Measurements from ENCODE around the gene TSPAN4.

The TSPAN4 gene

DNA sequence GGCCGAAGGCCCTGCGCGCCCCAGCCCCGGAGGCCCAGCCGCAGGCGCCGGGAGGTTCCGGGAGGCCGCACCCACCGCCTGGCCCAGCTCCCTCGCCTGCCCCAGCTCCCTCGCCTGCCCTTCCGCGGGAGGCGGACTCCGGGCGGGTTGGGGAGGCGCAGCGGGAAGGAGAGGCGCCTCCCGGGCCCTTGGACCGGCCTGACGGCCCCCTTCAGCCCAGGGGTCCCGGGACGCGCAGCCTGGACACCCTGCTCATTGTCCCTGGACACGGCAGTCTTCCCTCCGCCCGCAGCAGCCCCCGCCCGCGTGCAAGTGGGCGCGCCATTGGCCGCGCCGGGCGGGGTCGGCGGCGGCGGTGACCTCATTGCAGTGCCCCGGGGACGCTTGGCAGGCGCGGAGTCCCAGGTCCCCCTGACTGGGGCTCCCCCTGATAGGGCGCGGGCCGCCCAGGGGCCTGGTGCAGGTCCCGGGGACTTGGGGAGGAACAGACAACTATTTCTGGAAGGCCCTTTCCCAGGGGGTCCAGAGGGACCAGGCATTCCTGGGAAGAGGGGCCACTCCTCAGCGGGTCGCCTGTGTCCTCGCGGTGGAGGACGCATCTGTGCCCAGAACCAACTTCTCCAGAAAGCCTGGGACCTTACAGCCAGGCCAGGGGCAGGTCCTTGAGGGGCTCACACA, 9.4 kb upstream of the TSPAN4 start:
- peak overlapping the region; percentile 57 for H3K4me3 ChIP-seq (ENCODE audit: low read depth, low read length)

DNA sequence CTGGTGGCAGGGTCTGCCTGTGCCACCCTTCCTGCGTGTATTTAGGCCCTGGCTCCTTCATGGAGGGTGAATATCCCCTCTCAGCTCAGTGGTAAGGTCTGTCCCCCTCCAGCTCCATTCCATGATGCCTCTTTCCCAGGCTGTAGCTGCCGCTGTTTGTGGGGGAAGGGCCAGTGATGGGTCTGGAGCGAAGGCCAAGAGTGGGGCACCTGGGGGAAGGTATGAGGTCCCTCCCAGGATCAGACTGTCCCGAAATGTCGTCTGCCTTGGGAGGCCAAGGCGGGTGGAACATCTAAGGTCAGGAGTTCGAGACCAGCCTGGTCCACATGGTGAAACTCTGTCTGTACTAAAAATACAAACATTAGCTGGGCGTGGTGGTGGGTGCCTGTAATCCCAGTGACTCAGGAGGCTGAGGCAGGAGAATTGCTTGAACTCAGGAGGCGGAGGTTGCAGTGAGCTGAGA, 8.8 kb upstream of the TSPAN4 start:
- H3K4me3 ChIP-seq (ENCODE audit: low read depth, low read length), result peak overlapping the region; percentile 57

DNA sequence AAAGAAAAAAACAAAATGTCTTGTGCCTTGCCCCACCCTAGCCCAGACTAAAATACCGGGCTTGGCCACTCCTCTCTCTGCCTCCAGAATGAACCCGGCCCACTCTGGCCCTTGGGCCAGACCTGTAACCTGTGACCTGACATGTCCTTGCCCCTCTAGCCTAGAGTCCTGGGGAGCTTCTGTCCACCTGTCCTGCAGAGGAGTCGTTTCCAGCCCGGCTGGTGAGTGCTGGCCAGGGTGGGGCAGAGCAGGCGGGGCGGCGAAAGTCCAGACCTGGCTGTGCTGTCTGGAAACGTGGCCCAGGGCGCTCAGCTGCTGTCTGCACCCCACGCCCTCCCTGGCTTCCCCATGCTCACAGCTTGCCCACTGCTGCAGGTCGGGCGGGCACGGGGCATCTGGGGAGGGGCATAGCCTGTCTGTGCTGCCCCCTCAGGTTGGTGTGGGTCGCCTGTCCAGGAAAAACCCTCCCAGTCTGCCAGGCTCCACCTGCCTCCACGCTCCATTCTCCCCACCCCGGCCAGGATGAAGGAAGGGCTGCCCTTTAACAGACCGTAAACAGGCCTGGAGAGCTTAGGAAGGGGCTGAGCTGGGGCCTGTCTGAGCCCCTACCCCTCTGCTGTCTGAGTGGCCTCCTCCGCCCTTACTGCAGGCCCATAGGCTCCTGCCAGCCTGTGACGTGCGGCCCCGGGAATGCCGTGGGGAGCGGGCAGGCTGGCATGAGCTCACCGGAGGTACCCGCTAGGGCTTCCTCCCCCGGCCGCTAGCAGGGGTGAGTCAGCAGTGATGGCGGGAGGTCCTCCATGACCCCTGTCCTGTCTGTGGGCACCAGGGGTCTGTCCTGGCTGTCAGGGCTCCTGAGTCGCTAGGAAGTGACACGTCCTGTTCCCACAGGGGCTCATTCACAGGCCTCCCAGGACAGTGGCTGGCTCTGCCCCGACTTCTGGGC, 8.0 kb upstream of the TSPAN4 start:
- no peak overlapping the region for H3K4me3 ChIP-seq (ENCODE audit: low read depth, low read length)

DNA sequence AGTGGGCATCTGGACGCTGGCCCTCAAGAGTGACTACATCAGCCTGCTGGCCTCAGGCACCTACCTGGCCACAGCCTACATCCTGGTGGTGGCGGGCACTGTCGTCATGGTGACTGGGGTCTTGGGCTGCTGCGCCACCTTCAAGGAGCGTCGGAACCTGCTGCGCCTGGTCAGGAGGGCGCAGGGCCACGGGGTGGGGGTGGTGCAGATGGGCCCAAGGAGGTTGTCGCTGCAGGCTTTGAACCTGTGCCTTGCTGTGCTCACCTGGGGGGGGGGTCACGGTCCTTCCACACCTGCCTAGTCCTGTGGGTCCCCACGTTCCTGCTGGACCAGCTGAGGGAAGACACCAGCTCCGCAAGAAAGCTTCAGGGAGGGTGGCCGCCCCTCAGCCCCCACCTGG, 6.4 kb upstream of the TSPAN4 start:
- no peak overlapping the region for H3K4me3 ChIP-seq (ENCODE audit: low read depth, low read length)

DNA sequence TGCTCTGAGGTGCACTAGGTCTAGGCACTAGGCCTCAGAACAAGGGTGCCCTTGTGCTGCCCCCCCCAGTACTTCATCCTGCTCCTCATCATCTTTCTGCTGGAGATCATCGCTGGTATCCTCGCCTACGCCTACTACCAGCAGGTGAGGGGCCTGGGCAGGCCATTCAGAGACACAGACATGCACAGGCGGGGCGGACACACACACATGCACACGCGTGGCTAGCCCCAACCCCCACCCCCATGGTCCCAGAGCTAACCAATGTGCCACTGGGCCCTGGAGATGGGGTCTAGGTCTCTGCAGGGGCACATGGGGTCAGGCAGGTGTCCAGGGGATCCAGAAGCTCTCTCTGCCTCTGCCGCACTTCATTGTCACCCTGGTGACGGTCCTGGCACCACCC, 6.0 kb upstream of the TSPAN4 start:
- H3K4me3 ChIP-seq (ENCODE audit: low read depth, low read length), result no peak overlapping the region

DNA sequence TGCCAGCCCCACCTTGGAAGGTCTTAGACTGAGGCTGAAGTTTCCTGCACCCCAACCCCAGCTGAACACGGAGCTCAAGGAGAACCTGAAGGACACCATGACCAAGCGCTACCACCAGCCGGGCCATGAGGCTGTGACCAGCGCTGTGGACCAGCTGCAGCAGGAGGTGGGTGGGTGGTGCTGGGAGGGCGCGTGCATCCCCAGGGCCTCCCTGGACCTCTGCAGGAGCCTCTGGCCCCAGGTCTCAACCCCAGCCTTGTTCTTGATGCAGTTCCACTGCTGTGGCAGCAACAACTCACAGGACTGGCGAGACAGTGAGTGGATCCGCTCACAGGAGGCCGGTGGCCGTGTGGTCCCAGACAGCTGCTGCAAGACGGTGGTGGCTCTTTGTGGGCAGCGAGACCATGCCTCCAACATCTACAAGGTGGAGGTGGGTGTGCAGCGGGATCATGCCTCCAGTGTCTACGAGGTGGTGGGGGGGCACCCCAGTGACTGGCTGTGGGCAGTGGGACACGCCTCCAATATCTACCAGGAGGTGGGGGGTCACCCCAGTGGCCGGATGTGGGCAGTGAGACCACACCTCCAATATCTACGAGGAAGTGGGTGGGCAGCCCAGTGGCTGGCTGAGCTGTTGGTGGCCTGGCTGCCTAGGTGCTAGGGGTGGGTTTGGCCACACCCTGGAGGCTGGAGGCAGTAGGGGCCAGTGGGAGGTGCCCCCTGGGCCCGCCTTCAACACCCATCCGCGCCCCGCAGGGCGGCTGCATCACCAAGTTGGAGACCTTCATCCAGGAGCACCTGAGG, 5.3 kb upstream of the TSPAN4 start:
- H3K4me3 ChIP-seq (ENCODE audit: low read depth, low read length), result no peak overlapping the region

DNA sequence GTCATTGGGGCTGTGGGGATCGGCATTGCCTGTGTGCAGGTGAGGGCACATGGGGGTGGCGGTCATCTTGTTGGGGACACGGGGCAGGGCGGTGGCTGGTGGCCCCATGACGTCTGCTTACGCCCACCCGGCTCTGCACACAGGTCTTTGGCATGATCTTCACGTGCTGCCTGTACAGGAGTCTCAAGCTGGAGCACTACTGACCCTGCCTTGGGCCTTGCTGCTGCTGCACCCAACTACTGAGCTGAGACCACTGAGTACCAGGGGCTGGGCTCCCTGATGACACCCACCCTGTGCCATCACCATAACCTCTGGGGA, 4.7 kb upstream of the TSPAN4 start:
- H3K4me3 ChIP-seq (ENCODE audit: low read depth, low read length), result no peak overlapping the region

DNA sequence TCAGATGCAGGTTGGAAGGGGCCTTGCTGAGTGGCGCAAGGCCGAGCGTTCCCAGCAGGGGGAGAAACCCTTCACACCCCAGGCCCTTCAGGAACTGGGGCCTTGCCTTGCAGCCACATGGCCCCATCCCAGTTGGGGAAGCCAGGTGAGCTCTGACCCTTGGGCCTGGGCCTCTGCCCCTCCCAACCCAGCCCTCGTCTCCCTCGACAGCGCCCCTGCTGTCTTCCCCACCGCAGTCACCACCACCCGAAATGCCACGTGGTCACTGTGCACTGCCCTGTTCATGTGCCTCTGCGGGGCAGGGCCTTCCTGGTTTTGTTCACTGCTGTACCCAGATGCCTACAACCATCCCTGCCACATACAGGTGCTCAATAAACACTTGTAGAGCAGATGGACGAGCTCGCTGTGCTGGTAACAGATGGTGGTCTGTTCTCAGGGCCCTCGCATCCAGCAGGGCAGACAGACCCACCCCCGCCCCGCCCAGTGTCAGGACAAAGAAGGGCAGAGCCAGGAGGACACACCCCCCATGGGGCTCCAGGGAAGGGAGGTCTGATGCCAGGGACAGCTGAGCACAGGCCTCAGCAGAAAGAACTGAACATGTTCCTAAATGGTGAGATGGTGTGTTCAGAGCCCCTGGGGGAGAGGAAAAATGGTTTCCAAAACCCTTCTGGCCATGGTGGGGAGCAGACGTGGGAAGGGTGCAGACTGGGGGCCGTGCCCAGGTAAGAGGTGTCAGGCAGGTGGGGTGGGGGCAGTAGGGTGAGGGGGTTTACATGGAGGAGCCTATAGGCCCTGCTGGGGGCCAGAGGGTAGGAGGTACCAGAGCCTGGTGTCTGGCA, 4.0 kb upstream of the TSPAN4 start:
- H3K4me3 ChIP-seq (ENCODE audit: low read depth, low read length), result no peak overlapping the region

DNA sequence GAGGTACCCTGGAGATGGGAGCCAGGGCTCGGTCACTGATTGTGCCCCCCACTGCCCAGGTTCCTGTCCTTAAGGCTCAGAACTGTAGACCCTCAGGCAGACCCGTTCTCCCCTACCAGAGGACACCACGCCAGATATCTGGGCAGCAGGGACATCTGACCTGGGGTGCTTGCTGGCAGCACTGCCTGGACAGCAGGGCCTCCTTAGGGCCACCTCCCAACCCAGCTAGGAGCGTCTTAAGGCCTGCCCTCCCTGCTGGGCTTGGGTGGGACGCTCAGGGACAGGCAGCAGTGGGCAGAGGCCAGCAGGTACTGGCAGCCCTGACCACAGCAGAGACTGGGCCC, 3.4 kb upstream of the TSPAN4 start:
- H3K4me3 ChIP-seq (ENCODE audit: low read depth, low read length), result peak overlapping the region; percentile 4

DNA sequence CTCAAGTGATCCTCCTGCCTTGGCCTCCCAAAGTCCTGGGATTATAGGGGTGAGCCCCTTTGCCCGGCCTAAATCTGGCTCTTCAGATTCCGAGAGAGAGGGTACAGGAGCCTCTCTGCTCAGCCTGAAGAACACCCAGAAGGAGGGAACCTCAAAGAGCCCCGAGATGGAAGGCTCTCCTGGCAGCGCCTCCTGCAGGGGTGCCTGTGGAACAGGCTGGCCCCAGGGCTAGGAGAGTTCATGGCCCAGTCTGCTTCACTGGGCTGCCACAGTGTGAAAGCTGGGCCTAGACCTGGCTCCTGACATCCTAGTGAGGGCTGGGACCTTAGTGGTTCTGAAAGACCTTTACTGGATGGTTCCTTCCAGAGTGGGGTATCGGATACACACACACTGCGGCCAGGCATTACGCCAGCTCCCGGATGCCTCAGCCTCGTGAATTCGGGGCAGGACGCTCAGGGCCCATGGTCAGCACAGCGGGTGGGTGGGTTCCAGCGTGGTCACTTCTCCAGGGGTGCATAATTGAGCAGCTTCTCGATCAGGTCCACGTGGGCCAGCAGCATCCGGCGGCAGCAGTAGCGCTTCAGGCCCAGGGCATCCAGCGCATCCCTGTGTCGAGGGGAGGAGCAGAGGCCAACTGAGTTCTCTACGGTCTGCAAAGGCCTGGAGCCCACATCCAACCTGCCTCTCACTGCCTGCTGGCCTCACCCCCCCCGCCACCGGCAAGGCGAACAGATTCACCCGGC, 2.6 kb upstream of the TSPAN4 start:
- no peak overlapping the region for H3K4me3 ChIP-seq (ENCODE audit: low read depth, low read length)

DNA sequence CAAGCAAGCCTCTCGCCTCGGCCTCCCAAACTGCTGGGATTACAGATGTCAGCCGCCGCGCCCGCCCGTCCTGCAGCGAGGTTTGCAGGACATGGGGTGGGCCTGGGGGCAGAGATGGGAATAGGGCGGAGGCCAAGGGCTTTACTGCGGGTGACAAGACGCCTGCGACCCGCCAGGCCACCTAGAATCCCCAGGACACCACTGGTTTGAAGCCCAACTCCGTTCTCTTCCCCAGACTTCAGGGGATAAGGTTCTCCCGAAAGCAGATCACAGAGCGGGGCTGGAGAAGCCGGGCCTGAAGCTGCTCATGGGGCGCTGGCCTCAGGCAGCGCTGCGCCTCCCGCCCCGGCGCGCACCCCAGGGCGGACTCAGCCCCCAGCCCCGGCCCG, 677 bp upstream of the TSPAN4 start:
- H3K4me3 ChIP-seq (ENCODE audit: low read depth, low read length), result peak overlapping the region; percentile 89

DNA sequence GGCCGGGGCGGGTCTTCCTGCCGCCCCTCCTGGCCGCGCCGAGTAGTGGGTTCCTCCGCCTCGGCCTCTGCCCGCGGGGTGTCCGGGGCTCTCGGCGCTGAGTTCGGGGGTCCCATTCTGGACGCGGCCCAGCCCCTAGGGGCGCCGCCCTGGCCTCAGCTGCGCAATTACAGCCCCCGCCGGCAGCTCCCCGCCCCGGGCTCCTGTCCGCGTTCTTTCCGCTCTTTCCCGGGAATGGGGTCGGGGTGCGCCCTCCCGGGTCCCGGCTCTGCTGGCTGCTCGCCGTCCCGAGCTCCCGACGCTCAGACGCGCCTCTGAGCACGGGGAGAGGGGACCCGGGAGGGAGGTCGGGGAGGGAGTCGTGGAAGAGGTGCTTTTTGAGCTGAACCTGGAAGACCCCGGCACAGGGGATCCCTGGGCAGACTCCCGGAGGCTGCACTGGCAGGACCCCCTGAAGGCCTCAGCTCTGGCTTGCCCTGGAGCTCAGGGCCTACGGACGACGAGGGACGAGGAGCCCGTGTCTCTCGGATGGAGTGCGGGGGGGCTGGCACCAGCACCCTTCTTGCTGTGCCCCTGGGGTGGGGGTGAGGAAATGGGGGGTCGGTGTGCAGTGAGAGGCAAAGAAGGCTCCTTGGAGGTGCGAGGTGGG, 558 bp downstream of the TSPAN4 start:
- peak overlapping the region; percentile 89 for H3K4me3 ChIP-seq (ENCODE audit: low read depth, low read length)

DNA sequence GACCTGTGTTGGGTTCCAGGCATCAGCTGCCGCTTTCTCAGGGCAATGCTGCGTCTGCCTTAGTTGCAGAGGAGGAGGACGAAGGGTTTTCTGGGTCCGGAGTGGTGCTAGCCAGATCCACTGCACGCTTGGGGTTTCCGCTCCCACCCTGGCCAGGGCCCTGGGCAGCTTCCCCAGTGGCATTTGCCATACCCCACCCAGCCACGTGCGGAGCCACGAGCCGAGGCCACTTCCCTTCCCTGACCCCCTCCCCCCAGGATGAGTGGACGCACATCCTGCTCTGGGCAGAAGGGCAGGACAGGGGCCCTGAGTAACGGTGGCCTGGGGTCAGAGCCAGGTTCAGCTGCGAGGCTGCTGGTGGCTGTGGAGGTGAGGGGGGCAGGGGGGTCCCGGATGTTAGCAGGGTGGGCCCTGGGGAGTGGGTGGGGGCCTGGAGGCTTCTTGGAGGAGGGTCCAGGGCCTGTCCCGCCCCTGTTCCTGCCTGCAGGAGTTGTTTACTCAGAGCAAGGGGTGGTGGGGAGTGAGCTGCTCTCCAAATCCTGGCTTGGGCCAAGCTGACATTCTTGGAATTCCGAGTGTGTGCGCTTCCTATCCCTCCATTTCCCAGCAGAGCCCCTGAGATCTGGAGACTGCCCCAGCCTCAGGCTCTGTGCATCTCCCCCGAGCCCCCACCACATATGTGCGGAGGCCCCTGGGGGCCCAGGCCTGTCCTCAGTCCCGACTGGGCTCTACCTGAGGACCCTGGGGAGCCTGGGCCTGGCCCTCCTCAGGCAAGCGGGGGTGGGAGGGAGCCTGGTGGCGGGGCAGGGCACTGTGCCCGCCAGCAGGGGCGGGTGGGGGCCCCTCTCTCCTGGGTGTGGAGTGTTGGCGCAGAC, 1.4 kb downstream of the TSPAN4 start:
- peak overlapping the region; percentile 89 for H3K4me3 ChIP-seq (ENCODE audit: low read depth, low read length)

DNA sequence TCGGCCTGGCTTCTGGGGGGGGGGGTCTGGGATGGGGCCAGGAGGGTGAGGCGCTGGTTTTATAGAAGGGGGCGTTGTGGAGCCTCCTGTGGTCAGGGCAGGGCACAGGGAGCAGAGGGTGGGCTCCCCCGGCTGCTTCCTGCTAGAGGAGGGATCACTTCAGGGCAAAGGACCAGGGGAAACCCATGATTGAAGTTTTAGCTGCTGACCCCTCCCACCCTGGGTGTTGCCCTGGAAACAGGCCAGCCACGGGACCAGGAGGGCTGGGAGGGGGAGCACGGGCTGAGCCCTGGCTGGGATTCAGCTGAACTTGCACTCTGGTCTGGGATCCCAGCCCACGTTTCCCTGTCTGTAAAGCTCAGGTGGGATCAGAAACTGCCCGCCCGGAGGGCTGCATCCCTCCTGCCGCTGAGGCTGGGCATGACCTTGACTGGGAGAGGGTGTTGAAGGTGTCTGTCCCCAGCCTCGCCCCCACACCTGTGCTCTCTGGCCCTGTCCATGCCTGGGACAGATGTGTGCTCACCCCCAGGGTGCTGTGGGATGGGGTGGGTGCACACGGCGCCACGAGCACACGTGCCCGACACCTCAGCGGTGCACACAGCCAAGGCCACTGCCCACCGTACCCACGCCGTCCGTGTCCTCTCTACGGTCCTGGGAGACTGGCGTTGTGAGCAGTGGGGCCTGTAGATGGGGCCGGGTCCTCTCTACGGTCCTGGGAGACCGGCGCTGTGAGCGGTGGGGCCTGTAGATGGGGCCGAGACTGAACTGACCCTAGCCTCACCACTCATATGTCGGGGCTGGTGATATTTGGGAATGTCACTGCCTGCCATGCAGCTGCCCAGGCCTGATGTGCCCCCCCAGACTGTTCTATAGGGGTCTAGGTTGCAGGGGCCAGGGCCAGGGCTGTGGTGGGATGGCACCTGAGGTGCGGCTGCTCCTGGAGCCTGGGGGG, 2.3 kb downstream of the TSPAN4 start:
- H3K4me3 ChIP-seq (ENCODE audit: low read depth, low read length), result peak overlapping the region; percentile 33

DNA sequence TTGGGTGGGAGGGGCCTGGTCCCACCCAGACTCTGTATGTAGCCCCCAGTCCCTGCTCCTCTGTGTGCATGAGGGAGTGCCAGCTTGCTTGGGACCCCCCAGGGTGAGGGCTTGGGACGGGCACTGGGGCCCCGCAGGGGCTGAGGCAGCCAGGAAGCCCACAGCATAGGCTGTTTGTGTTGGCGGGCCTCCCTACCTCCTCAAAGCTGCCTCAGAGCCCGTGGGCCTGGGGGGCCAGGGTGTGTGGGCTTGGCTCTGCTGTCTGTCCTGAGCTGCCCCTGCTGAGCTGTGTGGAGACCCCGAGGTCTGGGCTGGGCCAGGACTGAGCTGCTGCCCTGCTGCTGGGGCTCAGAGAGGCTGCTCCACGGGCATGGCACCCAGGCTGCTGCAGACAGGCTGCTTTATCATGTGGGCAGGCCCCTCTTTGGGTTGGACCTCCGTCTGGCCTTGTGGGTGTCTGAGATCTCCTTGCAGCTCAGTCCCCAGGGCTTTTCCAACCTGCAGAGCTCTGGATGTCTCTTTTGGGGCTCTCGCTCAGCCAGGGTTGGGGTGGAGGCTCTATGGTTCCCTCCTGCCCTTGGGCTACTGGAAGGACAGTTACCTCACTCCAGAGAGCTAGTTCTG, 3.3 kb downstream of the TSPAN4 start:
- H3K4me3 ChIP-seq (ENCODE audit: low read depth, low read length), result no peak overlapping the region

DNA sequence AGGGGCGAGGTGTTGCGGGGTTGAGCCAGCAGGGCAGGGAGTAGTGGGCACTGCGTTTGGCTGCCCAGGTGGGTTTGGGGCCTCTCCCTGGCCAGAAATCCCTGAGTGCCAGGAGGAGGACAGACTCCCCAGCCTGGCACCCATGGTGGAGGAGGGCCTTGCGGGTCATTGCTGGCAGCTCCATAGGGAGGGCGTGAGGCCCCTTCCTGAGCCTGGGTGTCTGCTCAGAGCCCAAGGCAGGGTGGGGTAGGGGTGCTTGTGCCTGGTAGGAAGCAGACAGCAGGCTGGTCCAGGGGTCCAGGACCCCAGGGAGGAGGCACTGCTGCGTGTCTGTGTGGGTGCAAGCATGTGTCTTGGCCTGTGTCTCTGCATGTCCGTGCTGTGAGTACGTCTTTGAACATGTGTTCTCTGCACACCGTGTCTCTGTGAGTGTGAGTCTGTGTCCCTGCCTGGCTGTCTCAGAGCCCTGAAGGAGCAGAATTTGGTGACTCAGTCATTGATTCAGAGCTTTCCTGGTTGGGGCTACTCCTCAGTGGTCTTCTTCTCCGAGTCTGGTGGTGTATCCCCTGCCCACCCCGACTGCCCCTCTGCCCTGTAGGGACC, 3.9 kb downstream of the TSPAN4 start:
- no peak overlapping the region for H3K4me3 ChIP-seq (ENCODE audit: low read depth, low read length)

DNA sequence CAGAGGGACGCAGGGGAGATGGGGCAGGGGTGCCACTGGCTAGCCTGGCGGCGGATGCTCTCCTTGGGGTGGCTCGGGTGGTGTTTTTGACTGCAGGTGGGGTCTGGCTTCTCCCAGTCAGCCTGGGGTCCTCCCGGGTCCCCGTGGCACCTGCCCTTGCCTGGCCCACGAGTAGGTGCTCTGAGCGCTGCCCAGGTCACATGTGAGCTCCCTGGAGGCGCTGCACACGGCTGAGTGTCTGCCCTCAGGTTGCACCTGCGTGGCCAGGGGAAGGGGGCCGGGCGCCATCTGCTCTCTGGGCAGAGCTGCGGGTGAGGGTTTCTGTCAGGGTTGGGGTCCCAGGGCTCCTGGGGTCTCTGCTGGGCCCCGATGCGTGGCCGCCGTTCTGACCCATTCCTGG, 5.2 kb downstream of the TSPAN4 start:
- no peak overlapping the region for H3K4me3 ChIP-seq (ENCODE audit: low read depth, low read length)

All from iPS-11a (cell line).